GM12874 (cell line): ENCODE measurements around the gene CHD6.

Source experiments
- TF ChIP-seq, protein P1 (sequence below): IDR thresholded peaks from 2 replicates; pipeline ENCODE4 v1.5.1; 2011; ENCODE audit warnings: low read depth, mild to moderate bottlenecking, control low read depth, low read length, moderate library complexity; ENCODE audit not compliant: insufficient read depth

Gene CHD6

DNA sequence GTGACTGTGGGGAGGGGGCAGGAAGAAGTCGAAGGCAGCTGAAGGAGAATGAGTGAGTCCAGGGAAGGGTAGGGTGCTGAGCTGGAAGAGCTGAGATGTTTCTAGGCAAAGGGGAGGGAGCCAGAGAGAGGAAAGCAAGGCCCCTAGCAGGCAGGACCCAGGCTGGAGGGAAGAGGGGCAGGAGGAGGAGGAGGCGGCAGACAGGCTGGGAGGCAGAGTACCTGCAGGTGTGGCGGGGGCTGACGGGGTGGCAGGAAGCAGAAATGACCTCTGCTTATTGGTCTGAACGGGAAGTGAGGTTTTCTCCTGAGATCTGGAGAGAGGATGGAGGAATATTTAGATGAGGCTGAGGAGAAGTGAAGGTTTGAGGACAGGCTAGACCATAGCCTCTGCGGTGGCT is 240.9 kb downstream of the CHD6 start:
- TF ChIP-seq, protein P1, sequence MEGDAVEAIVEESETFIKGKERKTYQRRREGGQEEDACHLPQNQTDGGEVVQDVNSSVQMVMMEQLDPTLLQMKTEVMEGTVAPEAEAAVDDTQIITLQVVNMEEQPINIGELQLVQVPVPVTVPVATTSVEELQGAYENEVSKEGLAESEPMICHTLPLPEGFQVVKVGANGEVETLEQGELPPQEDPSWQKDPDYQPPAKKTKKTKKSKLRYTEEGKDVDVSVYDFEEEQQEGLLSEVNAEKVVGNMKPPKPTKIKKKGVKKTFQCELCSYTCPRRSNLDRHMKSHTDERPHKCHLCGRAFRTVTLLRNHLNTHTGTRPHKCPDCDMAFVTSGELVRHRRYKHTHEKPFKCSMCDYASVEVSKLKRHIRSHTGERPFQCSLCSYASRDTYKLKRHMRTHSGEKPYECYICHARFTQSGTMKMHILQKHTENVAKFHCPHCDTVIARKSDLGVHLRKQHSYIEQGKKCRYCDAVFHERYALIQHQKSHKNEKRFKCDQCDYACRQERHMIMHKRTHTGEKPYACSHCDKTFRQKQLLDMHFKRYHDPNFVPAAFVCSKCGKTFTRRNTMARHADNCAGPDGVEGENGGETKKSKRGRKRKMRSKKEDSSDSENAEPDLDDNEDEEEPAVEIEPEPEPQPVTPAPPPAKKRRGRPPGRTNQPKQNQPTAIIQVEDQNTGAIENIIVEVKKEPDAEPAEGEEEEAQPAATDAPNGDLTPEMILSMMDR, result no peak

DNA sequence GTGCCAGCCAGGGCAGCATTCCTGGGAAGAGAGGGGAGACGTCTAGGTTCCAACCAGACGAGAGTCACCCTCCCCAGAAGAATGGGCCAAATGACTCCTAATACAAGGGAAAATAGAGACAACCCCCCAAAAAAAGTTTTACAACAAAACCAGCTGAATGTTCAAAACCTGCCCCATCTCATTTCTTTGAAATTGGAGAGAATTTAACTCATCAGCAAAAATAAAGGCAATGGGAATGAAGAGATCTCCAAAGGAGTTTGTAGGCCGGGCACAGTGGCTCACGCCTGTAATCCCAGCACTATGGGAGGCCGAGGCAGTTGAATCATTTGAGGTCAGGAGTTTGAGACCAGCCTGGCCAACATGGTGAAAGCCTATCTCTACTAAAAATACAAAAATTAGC is 241.8 kb downstream of the CHD6 start:
- TF ChIP-seq, protein P1, result no peak

DNA sequence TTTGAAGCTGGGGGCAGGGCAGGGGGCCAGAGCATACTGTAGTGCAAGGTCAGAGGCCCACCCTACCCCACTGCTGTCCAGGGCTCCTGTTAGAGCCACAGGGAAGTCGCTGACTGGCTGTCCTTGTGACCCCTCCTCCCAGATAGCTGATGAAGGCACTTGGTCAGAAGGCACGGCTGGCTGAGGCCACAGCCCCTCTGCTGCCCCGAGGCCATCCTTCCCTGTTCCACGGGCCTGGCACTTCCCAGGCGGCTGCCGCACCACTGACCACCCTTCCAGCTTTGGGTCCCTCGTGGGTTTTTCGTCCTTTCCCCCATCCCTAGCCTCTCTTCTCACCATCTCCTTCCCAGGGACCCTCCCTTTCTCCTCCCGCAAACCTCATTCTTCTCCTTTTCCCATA is 242.3 kb downstream of the CHD6 start:
- TF ChIP-seq, protein P1, result no peak

DNA sequence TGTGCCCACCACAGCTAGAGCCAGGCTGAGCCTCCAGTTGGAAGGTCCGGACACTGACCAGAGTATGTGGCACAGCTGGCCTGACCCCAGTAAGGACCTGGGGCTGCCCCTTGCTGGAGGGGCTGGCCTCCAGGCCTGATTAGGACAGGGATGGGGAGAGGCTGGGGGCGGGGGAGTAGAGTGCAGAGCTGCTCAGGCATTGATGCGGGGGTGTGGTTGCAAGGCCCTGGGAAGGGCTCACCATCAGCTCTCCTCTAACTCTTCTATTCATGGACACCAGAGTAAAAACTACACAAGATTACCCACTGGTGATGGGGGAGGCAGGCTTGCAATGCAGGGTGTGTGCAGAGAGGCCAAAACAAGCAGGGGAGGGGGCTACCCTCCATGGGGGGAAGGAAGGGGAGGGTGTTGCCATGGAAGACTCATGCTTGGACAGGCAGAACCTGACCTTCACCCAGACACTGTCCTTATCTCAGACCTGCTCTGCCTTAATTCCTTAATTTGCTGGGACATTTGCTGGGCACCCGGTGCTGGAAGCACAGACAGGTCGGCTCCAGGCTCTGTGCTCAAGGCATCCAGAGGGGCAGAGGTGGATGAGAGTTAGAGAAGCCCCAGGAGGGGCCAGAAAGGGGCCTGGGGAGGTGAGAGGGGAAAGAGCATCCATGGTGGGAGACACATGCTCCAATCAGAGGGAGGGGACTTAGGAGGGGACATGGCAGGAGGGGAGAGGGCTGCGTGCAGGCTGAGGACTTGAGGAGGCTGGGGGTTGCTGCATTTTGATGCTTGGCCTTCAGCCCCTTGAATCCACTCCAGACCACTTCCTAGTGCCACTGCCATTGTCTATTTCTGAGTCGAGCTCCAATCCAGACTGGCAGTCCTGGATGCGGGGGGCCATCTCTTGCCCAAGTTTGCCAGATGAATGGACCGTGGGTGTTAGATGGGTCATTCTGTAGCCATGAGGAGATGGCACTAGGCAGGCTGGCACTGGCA is 244.0 kb downstream of the CHD6 start:
- TF ChIP-seq, protein P1, result no peak

DNA sequence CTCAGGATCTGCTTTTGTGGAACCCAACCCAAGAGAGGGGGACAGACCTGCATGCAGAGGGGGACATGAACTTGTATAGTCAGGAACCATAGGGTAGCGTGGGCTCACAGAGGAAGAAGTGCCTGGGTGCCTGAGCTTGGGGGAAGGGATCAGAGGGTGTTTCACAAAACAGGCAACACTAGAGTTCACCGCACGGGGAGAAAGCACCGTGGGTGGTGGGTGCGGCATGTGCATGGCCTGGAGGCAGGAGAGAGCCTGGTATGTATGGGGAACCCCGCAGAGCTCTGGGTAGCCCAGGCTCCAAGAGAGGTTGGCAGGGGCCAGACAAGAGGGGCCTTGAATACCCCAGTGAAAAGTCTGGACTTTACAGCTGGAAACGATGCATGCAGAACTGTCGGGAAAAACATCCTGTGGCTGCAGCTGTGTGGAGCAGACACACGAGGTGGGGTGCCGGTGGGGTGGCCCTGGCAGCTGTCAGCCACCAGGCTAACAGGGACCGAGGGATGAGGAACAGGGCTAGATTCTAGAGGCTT is 244.9 kb downstream of the CHD6 start:
- TF ChIP-seq, protein P1, result no peak

DNA sequence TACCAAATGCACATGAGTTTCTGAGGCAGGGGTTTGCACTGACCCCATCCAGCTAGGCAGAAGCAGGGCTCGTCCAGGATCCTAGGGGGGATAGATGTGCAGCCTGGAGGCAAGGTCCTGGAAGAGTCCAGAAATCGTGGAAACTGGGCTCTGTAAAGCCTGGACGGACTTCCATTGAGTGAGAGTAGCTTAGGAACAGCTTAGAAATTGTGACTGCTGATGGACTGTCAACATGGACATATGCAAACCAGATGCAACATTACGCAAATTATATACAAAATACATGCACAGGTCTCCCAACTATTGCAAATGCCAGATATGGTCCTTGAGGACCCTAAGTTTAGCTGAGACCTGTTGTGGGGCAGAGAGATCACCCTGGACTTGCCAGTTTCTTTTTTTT is 246.8 kb downstream of the CHD6 start:
- TF ChIP-seq, protein P1, result no peak

DNA sequence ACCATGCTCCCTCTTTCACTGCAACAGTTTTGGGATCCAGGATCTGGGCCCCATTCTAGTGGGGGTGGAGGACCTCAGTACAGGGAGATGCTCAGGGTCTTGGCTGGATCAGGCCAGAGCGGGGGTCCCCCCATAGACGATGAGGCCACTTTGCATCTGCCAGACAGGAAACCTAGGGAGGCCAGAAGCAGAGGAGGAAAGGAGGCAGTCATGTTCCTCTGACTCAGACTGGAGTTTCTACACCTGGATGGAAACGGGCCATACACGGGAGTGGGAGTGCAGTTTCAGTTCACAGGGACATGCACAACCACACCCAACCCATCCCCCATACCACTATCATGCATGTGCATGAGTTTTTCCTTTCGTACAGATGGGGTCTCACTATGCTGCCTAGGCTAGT is 248.0 kb downstream of the CHD6 start:
- TF ChIP-seq, protein P1, result no peak
